ENCODE measurements around the gene POLR1B.
"Not testable (repeated sequence)": the region's sequence is repeated elsewhere in the genome, so short reads cannot be mapped to it uniquely, and the experiment has no call there.

DNA sequence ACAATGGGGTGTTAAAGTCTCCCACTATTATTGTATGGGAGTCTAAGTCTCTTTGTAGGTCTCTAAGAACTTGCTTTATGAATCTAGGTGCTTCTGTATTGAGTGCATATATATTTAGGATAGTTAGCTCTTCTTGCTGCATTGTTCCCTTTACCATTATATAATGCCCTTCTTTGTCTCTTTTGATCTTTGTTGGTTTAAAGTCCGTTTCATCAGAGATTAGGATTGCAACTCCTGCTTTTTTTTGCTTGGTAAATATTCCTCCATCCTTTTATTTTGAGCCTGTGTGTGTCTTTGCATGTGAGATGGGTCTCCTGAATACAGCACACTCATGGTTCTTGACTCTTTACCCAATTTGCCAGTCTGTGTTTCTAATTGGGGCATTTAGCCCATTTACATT, 70.0 kb downstream of the POLR1B start:
- TF ChIP-seq, protein P1, sequence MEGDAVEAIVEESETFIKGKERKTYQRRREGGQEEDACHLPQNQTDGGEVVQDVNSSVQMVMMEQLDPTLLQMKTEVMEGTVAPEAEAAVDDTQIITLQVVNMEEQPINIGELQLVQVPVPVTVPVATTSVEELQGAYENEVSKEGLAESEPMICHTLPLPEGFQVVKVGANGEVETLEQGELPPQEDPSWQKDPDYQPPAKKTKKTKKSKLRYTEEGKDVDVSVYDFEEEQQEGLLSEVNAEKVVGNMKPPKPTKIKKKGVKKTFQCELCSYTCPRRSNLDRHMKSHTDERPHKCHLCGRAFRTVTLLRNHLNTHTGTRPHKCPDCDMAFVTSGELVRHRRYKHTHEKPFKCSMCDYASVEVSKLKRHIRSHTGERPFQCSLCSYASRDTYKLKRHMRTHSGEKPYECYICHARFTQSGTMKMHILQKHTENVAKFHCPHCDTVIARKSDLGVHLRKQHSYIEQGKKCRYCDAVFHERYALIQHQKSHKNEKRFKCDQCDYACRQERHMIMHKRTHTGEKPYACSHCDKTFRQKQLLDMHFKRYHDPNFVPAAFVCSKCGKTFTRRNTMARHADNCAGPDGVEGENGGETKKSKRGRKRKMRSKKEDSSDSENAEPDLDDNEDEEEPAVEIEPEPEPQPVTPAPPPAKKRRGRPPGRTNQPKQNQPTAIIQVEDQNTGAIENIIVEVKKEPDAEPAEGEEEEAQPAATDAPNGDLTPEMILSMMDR (IDR thresholded peaks at IDR 0.05) = not testable (repeated sequence)
- not testable (repeated sequence) for TF ChIP-seq EP300 (IDR thresholded peaks at IDR 0.05; ENCODE audit: low read depth); POLR2AphosphoS5 (IDR thresholded peaks at IDR 0.05); POLR2A (IDR thresholded peaks at IDR 0.05)

Data from transverse colon (tissue), 4 donors.